Measurements from ENCODE around the gene RSPH6A. TPM values are rescaled to one million over a fixed set of nuclear protein-coding genes. Genes with fewer than 3 reads are reported as not detected.

Gene RSPH6A
- total RNA-seq, 4 donors from 2014 or later = 1.1 TPM; not detected in 3

DNA sequence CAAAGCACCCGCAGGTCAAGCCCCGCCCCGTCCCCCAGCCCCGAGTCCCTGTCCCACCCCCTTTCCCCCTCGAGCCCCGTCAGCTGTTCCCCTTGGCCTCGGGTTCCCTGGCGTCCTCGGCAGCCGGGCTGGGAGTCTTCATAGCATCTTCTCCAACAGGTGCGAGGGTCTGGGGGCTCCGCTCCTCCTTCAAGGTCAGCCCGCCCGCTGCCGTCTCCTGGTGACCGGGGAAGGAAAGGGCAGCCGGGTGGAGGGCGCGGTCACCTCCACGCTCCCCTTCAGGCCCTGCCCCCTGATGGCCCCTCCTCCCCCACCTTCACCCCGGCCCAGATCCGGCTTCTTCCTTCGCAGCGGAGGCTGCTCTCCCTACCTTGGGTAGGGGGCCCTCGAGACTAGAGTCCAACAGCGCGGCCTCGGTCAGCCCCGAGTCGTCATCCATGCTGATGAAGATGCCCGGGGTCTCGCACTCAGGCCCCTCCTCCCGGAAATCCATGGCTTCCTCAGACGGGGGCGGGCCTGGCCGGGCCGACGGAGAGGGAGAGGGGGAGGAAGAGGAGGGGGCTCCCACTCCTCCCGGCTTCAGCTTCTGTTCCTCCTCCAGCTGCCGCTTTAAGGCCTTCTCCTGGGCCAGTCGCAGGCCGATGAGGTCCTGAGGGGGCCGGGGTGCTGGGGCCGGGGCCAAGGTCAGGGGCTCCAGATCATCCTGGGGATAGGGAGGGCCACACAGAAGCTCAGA is 541 bp upstream of the RSPH6A start:
- intact Hi-C loops (cut with DNase I; ENCODE audit: low total_unique reads) = no loop called here
- no peaks in the 10 kb centered on the region for H3K9me3 ChIP-seq
- in situ Hi-C loops (cut with MboI; ENCODE audit: low pct_ligation_motif_present in 1 of 4, low pct_unique_long_range_greater_than_20kb in 1 of 4, low sequenced_read_pairs in 3 of 4) = no loop called here
- no peak for DNase-seq
- no peaks in the 10 kb centered on the region for H3K27me3 ChIP-seq
- peak overlapping the region in 2 of 4 donors; percentile 27 to 40 for H3K4me3 ChIP-seq
- peaks cover 0 to 6% (median 0%) of the 10 kb centered on the region in 4 donors for H3K36me3 ChIP-seq
- WGBS, 2 donors (ENCODE audit: low coverage in 1 of 2) = 52 to 60% methylated on average over 1 to 43 of the region's 44 CpGs
- peaks cover 0 to 16% (median 4%) of the 10 kb centered on the region in 4 donors for H3K4me1 ChIP-seq
- no peak overlapping the region for H3K27ac ChIP-seq
- TF ChIP-seq POLR2AphosphoS5 (IDR thresholded peaks at IDR 0.05) (no peak), POLR2A (IDR thresholded peaks at IDR 0.05) (no peak), CTCF (IDR thresholded peaks at IDR 0.05) (no peak), EP300 (IDR thresholded peaks at IDR 0.05; ENCODE audit: low read depth) (no peak)

DNA sequence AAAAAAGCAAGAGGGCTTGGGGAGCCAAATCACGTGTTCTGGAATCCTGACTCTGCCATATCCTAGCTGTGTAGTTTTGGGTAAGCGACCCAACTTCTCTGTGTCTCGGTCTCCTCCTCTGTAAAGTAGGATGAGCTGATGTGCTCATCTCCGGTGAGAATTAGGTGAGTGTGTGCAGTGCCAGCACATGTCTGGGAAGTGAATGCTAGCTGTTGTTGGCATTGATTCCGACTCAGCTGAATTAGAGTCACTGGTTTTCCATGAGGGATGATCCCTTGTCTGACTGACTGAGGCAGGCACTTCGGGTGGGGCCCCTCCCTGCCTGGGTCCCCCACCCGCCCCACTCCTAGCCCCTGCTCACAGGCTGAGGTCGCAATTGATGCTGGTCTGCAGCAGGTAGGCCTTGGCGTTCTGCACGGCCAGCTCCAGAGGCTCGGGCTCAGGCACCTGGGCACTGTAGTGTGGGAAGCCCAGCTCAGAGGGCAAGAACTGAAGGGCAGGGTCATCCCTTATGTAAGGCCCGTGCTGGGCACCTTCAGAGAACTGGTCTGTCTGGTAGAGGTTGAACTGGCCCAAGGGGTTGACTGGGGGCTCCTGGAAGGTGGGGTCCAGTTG is 835 bp downstream of the RSPH6A start:
- WGBS, 2 donors (ENCODE audit: low coverage in 1 of 2) = 87% methylated on average over 12 of the region's 12 CpGs; no CpG with 5 or more reads in 1 of the 2 donors
- in situ Hi-C loops (cut with MboI; ENCODE audit: low pct_ligation_motif_present in 1 of 4, low pct_unique_long_range_greater_than_20kb in 1 of 4, low sequenced_read_pairs in 3 of 4) = no loop called here
- no peaks in the 10 kb centered on the region for H3K9me3 ChIP-seq
- no peaks in the 10 kb centered on the region for H3K36me3 ChIP-seq
- TF ChIP-seq POLR2A (IDR thresholded peaks at IDR 0.05) (no peak), POLR2AphosphoS5 (IDR thresholded peaks at IDR 0.05) (no peak), EP300 (IDR thresholded peaks at IDR 0.05; ENCODE audit: low read depth) (no peak), CTCF (IDR thresholded peaks at IDR 0.05) (no peak)
- H3K4me3 ChIP-seq = no peak overlapping the region
- H3K27me3 ChIP-seq = no peaks in the 10 kb centered on the region
- no peak overlapping the region for H3K27ac ChIP-seq
- intact Hi-C loops (cut with DNase I; ENCODE audit: low total_unique reads) = no loop called here
- no peak for DNase-seq
- peaks cover 0 to 20% (median 6%) of the 10 kb centered on the region in 4 donors for H3K4me1 ChIP-seq

DNA sequence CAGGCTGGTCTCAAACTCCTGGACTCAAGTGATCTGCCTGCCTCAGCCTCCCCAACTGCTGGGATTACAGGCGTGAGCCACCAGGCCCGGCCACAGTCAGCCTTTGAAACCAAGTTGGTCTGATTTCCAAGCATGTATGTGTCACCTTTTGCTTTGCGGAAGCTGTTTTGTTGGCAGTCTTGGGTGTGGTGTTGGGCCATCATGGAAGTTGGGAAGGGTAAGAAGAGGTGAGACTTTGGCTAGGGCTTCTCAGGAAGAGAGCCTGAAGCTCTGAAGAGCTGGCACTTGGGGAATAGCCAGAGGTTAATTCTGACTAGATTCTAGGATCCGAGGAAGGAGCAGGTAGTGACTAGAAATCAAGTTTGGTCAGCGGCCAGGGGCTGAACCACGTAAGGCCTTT is 2.8 kb downstream of the RSPH6A start:
- peaks cover 0 to 20% (median 6%) of the 10 kb centered on the region in 4 donors for H3K4me1 ChIP-seq
- no peak overlapping the region for H3K27ac ChIP-seq
- no peak for DNase-seq
- TF ChIP-seq POLR2A (IDR thresholded peaks at IDR 0.05) = no peak
- no peak for TF ChIP-seq POLR2AphosphoS5 (IDR thresholded peaks at IDR 0.05)
- no peak for TF ChIP-seq EP300 (IDR thresholded peaks at IDR 0.05; ENCODE audit: low read depth)
- TF ChIP-seq CTCF (IDR thresholded peaks at IDR 0.05) = no peak
- no peaks in the 10 kb centered on the region for H3K27me3 ChIP-seq
- intact Hi-C loops (cut with DNase I; ENCODE audit: low total_unique reads) (no loop called here), in situ Hi-C loops (cut with MboI; ENCODE audit: low pct_ligation_motif_present in 1 of 4, low pct_unique_long_range_greater_than_20kb in 1 of 4, low sequenced_read_pairs in 3 of 4) (no loop called here)
- 82 to 84% methylated on average over 2 to 6 of the region's 6 CpGs for WGBS, 2 donors (ENCODE audit: low coverage in 1 of 2)
- no peaks in the 10 kb centered on the region for H3K9me3 ChIP-seq
- H3K36me3 ChIP-seq = no peaks in the 10 kb centered on the region
- H3K4me3 ChIP-seq = no peak overlapping the region

GRCh38 chr19:45809643-45810159 is 5.4 kb downstream of the RSPH6A start:
- no peak overlapping the region for H3K4me3 ChIP-seq
- no peak for DNase-seq
- H3K27me3 ChIP-seq = no peaks in the 10 kb centered on the region
- no peaks in the 10 kb centered on the region for H3K9me3 ChIP-seq
- intact Hi-C loops (cut with DNase I; ENCODE audit: low total_unique reads) (no loop called here), in situ Hi-C loops (cut with MboI; ENCODE audit: low pct_ligation_motif_present in 1 of 4, low pct_unique_long_range_greater_than_20kb in 1 of 4, low sequenced_read_pairs in 3 of 4) (no loop called here)
- no peak overlapping the region for H3K27ac ChIP-seq
- TF ChIP-seq EP300 (IDR thresholded peaks at IDR 0.05; ENCODE audit: low read depth) (no peak), POLR2A (IDR thresholded peaks at IDR 0.05) (no peak), POLR2AphosphoS5 (IDR thresholded peaks at IDR 0.05) (no peak), CTCF (IDR thresholded peaks at IDR 0.05) (no peak)
- H3K36me3 ChIP-seq = no peaks in the 10 kb centered on the region
- WGBS, 2 donors (ENCODE audit: low coverage in 1 of 2) = 25% methylated on average over 7 of the region's 7 CpGs; no CpG with 5 or more reads in 1 of the 2 donors
- H3K4me1 ChIP-seq = peaks cover 0 to 5% (median 2%) of the 10 kb centered on the region in 4 donors
